HEK293 (cell line): Measurements from ENCODE around the gene MYLK.

Source experiments
- CTCF ChIP-seq: fragments of 450-650 bp; formaldehyde crosslinking; IDR thresholded peaks from 2 replicates; pipeline ENCODE4 v1.5.1; 2016; ENCODE audit warnings: missing biosample characterization, missing genetic modification characterization
- GLIS2 ChIP-seq: fragments of 450-650 bp; formaldehyde crosslinking; IDR thresholded peaks from 2 replicates; pipeline ENCODE4 v1.5.1; 2016; ENCODE audit warnings: missing biosample characterization, missing genetic modification characterization
- TCF7L2 ChIP-seq: IDR thresholded peaks from 2 replicates; pipeline ENCODE4 v1.6.1; 2011; ENCODE audit warnings: low read depth, mild to moderate bottlenecking, inconsistent platforms, low read length, moderate library complexity, borderline replicate concordance
- ZNF423 ChIP-seq: fragments of 450-650 bp; formaldehyde crosslinking; IDR thresholded peaks from 2 replicates; pipeline ENCODE4 v1.5.1; 2016; ENCODE audit warnings: missing biosample characterization, missing genetic modification characterization
- ZNF549 ChIP-seq: fragments of 450-650 bp; IDR thresholded peaks from 2 replicates; pipeline ENCODE4 v1.5.1; 2018; ENCODE audit warnings: missing biosample characterization, missing genetic modification characterization, mild to moderate bottlenecking, inconsistent platforms, moderate library complexity
- ZNF639 ChIP-seq: fragments of 450-650 bp; formaldehyde crosslinking; IDR thresholded peaks from 2 replicates; pipeline ENCODE4 v1.5.1; 2016; ENCODE audit warnings: missing biosample characterization, missing genetic modification characterization
- TF ChIP-seq, protein P1 (sequence below): fragments of 450-650 bp; formaldehyde crosslinking; IDR thresholded peaks from 2 replicates; pipeline ENCODE4 v1.5.1; 2016; ENCODE audit warnings: missing biosample characterization, missing genetic modification characterization

GRCh38 chr3:123595396-123596180 lies 288.5 kb downstream of the MYLK start:
- no peak for TF ChIP-seq ZNF549
- no peak for TF ChIP-seq GLIS2 (tag by site-specific recombination)
- TF ChIP-seq CTCF = no peak
- TF ChIP-seq ZNF423 = no peak
- TF ChIP-seq, protein P1, sequence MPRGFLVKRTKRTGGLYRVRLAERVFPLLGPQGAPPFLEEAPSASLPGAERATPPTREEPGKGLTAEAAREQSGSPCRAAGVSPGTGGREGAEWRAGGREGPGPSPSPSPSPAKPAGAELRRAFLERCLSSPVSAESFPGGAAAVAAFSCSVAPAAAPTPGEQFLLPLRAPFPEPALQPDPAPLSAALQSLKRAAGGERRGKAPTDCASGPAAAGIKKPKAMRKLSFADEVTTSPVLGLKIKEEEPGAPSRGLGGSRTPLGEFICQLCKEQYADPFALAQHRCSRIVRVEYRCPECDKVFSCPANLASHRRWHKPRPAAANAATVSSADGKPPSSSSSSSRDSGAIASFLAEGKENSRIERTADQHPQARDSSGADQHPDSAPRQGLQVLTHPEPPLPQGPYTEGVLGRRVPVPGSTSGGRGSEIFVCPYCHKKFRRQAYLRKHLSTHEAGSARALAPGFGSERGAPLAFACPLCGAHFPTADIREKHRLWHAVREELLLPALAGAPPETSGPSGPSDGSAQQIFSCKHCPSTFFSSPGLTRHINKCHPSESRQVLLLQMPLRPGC (tag by site-specific recombination) = no peak
- no peak for TF ChIP-seq TCF7L2
- TF ChIP-seq ZNF639 (tag by site-specific recombination) = no peak
